MM.1S (cell line): ENCODE measurements around the gene PAQR9.

Source experiments
- EZH2 ChIP-seq: fragments of 300-600 bp; sonication (generic); optimal IDR thresholded peaks from 2 replicates; pipeline ENCODE3; 2017; ENCODE audit warnings: low read depth, mild to moderate bottlenecking, antibody characterized with exemption, low read length, mixed read lengths
- EZH2phosphoT487 ChIP-seq: fragments of 300-600 bp; sonication (generic); IDR thresholded peaks from 2 replicates; pipeline ENCODE4 v1.6.1; 2018; ENCODE audit warnings: antibody characterized with exemption, low read length
- TF ChIP-seq, protein P1 (sequence below): fragments of 300-600 bp; sonication (generic); IDR thresholded peaks from 2 replicates; pipeline ENCODE4 v1.5.1; 2016; ENCODE audit warnings: antibody characterized with exemption, low read length, mixed read lengths

GRCh38 chr3:142912402-142913172 is 50.9 kb downstream of the PAQR9 start:
- TF ChIP-seq, protein P1, sequence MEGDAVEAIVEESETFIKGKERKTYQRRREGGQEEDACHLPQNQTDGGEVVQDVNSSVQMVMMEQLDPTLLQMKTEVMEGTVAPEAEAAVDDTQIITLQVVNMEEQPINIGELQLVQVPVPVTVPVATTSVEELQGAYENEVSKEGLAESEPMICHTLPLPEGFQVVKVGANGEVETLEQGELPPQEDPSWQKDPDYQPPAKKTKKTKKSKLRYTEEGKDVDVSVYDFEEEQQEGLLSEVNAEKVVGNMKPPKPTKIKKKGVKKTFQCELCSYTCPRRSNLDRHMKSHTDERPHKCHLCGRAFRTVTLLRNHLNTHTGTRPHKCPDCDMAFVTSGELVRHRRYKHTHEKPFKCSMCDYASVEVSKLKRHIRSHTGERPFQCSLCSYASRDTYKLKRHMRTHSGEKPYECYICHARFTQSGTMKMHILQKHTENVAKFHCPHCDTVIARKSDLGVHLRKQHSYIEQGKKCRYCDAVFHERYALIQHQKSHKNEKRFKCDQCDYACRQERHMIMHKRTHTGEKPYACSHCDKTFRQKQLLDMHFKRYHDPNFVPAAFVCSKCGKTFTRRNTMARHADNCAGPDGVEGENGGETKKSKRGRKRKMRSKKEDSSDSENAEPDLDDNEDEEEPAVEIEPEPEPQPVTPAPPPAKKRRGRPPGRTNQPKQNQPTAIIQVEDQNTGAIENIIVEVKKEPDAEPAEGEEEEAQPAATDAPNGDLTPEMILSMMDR, result no peak
- TF ChIP-seq EZH2 (no peak), EZH2phosphoT487 (no peak)
